OCI-LY3 (cell line): Measurements from ENCODE around the gene UNC93B1.

ENCODE experiments used
- EZH2phosphoT487 ChIP-seq: fragments of 200-600 bp; shearing (Covaris generic); IDR thresholded peaks from 2 replicates; pipeline ENCODE4 v1.6.1; 2018; ENCODE audit warnings: antibody characterized with exemption, mixed run types, low read depth
- TF ChIP-seq, protein P1 (sequence below): fragments of 200-600, 300-600 bp; sonication (generic); IDR thresholded peaks from 2 replicates; pipeline ENCODE4 v1.5.1; 2014; ENCODE audit warnings: antibody characterized with exemption, low read length, low read depth

DNA sequence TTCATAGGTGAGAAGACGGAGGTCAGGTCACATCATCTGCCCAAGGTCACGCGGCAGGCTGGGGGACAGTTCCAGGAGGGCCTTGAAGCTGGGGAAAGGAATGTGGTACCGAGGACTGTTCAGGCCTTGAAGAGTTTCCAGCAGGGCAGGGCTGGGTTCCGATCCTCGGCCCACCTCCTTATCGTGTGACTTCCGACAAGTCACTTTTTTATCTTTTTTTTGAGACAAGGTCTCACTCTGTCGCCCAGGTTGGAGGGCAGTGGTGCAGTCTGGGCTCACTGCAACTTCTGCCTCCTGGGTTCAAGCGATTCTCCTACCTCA is 27.2 kb upstream of the UNC93B1 start:
- TF ChIP-seq, protein P1, sequence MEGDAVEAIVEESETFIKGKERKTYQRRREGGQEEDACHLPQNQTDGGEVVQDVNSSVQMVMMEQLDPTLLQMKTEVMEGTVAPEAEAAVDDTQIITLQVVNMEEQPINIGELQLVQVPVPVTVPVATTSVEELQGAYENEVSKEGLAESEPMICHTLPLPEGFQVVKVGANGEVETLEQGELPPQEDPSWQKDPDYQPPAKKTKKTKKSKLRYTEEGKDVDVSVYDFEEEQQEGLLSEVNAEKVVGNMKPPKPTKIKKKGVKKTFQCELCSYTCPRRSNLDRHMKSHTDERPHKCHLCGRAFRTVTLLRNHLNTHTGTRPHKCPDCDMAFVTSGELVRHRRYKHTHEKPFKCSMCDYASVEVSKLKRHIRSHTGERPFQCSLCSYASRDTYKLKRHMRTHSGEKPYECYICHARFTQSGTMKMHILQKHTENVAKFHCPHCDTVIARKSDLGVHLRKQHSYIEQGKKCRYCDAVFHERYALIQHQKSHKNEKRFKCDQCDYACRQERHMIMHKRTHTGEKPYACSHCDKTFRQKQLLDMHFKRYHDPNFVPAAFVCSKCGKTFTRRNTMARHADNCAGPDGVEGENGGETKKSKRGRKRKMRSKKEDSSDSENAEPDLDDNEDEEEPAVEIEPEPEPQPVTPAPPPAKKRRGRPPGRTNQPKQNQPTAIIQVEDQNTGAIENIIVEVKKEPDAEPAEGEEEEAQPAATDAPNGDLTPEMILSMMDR, result no peak
- no peak for TF ChIP-seq EZH2phosphoT487
